Right lobe of liver (tissue), 6 donors: ENCODE measurements around the gene PITPNC1. TPM values are rescaled to one million over a fixed set of nuclear protein-coding genes. Genes with fewer than 3 reads are reported as not detected.
"Not testable (repeated sequence)": the region's sequence is repeated elsewhere in the genome, so short reads cannot be mapped to it uniquely, and the experiment has no call there.

Source experiments
- ATAC-seq, 4 donors: fragments of 200-7000 bp; cut with Tn5 transposase; one replicate each; pipeline ENCODE4 v1.9.1; 2020; ENCODE audit warnings: mild to moderate bottlenecking in 4 of 4, moderate library complexity in 4 of 4
- DNase-seq, 3 donors: peaks; one replicate each; pipeline ENCODE4 v3.0.0-alpha.2; 2020
- H3K27ac ChIP-seq, 3 donors: fragments of 200-600 bp; one replicate each; pipeline ENCODE4 v1.8.0; 2022
- H3K27me3 ChIP-seq, 2 donors: fragments of 200-600 bp; one replicate each; pipeline ENCODE4 v1.8.0; 2022
- H3K36me3 ChIP-seq, 4 donors: fragments of 200-600 bp; sonication (generic) in 1 of 4; one replicate each; pipeline versions ENCODE4 v1.5.1 to v1.8.0; 2017 to 2022; ENCODE audit warnings: control low read depth in 1 of 4
- H3K4me1 ChIP-seq, 4 donors: fragments of 200-600 bp; sonication (generic) in 1 of 4; one replicate each; pipeline versions ENCODE4 v1.5.1 to v1.8.0; 2017 to 2022; ENCODE audit warnings: control low read depth in 1 of 4
- H3K4me3 ChIP-seq, 3 donors: fragments of 200-600 bp; one replicate each; pipeline ENCODE4 v1.8.0; 2022
- H3K9me3 ChIP-seq, 4 donors: fragments of 200-600 bp; sonication (generic) in 1 of 4; one replicate each; pipeline versions ENCODE4 v1.5.1 to v1.8.0; 2017 to 2022; ENCODE audit warnings: control low read depth in 1 of 4
- POLR2A ChIP-seq: fragments of 450-650 bp; IDR thresholded peaks from one replicate; pipeline ENCODE4 v1.6.1; 2017; ENCODE audit warnings: antibody characterized with exemption, mild to moderate bottlenecking
- WGBS: methylation state at CpG from one replicate; pipeline ENCODE4 v1.1.6; 2018; ENCODE audit warnings: low coverage, low lambda C conversion rate; ENCODE audit not compliant: insufficient coverage; ENCODE audit errors: missing lambda C conversion rate; 5-methylcytosine and 5-hydroxymethylcytosine counted together
- intact Hi-C, 2 donors: fragments of 100-400 bp; cut with DNase I; formaldehyde crosslinking; loops; one replicate each; pipeline versions ENCODE4 v1.11.2 to v1.14.1; 2022
- total RNA-seq, 6 experiments: library from RNA; depleted of rRNA in 2 of 6; stranded (reverse); fragments of >200 nt in 2 of 6; fragmentation: NEBNext Ultra II Directional in 3 of 6; extraction: Animal tissue kit (Norgen Biotek cat#: 25700) in 3 of 6; gene quantifications; one replicate each; pipeline versions ENCODE4 v1.1.0 to v1.2.4, GENCODE V29; 2016 to 2023
- TF ChIP-seq, protein P1 (sequence below), 4 donors: fragments of 200-600 bp in 3 of 4; fragments of 450-650 bp in 1 of 4; IDR thresholded peaks; one replicate each; pipeline versions ENCODE4 v1.5.1 to v1.8.0; 2016 to 2022; ENCODE audit warnings: antibody characterized with exemption in 4 of 4, mild to moderate bottlenecking in 2 of 4
- donor health status: DM: no; HTN: yes; CAD: no.
- donor health status: DM: no; HTN: no; CAD: no.
- donor health status: DM: no; HTN: no; CAD: no.
- donor health status: DM: no; HTN: yes; CAD: no.
- donor health status: DM: no; HTN: yes; CAD: no.

Gene PITPNC1
- total RNA-seq, 6 experiments from 2014 or later = 4.7 to 13.0 (median 7.4) TPM

DNA sequence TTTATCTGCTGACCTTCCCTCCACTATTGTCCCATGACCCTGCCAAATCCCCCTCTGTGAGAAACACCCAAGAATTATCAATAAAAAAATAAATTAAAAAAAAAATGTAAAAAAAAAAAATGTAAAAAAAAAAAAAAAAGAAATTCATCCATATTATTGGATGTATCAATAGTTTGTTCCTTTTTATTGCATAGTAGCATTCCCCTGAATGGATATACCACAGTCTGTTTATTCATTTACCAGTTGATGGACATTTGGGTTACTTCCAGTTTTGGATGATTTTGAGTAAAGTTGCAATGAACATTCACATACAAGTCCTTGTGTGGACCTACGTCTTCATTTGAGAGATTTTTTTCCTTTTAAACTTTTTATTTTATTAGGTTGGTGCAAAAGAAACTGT is 94.0 kb downstream of the PITPNC1 start:
- Histone ChIP-seq H3K27ac (no peak overlapping the region), H3K27me3 (no peaks in the 10 kb centered on the region), H3K4me3 (no peak overlapping the region), H3K4me1 (no peaks in the 10 kb centered on the region), H3K9me3 (no peaks in the 10 kb centered on the region), H3K36me3 (no peaks in the 10 kb centered on the region)
- no peak for ATAC-seq
- WGBS = 100% methylated on average over 1 of the region's 1 CpG
- TF ChIP-seq, protein P1, sequence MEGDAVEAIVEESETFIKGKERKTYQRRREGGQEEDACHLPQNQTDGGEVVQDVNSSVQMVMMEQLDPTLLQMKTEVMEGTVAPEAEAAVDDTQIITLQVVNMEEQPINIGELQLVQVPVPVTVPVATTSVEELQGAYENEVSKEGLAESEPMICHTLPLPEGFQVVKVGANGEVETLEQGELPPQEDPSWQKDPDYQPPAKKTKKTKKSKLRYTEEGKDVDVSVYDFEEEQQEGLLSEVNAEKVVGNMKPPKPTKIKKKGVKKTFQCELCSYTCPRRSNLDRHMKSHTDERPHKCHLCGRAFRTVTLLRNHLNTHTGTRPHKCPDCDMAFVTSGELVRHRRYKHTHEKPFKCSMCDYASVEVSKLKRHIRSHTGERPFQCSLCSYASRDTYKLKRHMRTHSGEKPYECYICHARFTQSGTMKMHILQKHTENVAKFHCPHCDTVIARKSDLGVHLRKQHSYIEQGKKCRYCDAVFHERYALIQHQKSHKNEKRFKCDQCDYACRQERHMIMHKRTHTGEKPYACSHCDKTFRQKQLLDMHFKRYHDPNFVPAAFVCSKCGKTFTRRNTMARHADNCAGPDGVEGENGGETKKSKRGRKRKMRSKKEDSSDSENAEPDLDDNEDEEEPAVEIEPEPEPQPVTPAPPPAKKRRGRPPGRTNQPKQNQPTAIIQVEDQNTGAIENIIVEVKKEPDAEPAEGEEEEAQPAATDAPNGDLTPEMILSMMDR (IDR thresholded peaks at IDR 0.05) = no peak
- TF ChIP-seq POLR2A = no peak
- DNase-seq = no peak
- intact Hi-C loops = loop anchor here in 1 of 2 donors (5.0 kb wide), 1 partner anchor 94 kb away; the partner anchor contains the start of gene PITPNC1

DNA sequence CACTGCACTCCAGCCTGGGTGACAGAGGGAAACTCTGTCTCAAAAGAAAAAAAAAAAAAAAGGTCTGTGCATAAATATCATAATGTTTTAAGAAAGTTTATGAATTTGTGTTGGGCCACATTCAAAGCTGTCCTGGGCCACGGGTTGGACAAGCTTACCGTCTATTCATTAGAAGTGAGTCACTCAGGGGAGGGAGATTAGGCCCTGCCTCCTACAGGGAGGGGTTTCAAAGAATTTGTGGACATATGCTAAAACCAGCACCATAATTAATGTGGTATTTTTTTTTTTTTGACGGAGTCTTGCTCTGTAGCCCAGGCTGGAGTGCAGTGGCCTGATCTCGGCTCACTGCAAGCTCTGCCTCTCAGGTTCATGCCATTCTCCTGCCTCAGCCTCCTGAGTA is 95.5 kb downstream of the PITPNC1 start:
- intact Hi-C loops = loop anchor here in 1 of 2 donors (5.0 kb wide), 1 partner anchor 95 kb away; the partner anchor contains the start of gene PITPNC1
- not testable (repeated sequence) for ATAC-seq
- WGBS = 73% methylated on average over 2 of the region's 4 CpGs

DNA sequence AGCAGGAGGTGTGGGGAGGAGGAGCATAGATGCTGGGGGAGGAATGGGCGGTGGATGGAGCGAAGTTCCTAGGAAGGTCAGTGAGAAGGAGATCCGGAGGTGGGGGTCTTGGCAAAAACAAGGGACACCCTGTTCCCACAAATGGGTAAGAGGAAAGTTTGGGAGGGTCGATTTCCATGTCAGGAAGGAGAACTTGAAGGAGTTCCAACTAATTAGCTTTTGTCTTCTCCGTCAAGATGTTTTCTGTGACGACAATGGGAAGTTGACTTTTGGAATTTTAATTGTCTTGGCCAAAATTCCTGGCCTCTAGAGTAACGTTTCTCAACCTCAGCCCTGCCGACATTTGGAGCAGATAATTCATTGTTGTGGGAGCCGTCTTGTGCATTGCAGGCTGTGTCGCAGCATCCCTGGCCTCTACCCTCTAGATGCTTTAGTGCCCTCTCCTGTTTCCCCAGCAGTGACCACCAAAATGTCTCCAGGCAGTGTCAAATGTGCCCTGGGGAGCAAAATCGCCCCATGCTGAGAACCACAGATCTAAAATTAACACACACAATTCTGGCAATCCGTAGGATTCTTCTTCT is 97.1 kb downstream of the PITPNC1 start:
- intact Hi-C loops = loop anchor here in 1 of 2 donors (5.0 kb wide), 1 partner anchor 97 kb away; the partner anchor contains the start of gene PITPNC1
- TF ChIP-seq, protein P1 (IDR thresholded peaks at IDR 0.05) = no peak
- no peak for TF ChIP-seq POLR2A
- DNase-seq = no peak
- H3K27me3 ChIP-seq = no peaks in the 10 kb centered on the region
- no peaks in the 10 kb centered on the region for H3K36me3 ChIP-seq
- ATAC-seq = peak in 3 of 4 donors; percentile 20 to 48 (median 26)
- H3K27ac ChIP-seq = no peak overlapping the region
- H3K9me3 ChIP-seq = no peaks in the 10 kb centered on the region
- H3K4me1 ChIP-seq = no peaks in the 10 kb centered on the region
- no peak overlapping the region for H3K4me3 ChIP-seq
- WGBS = 44% methylated on average over 11 of the region's 12 CpGs

More for the DNA sequence above, 95.5 kb downstream of the PITPNC1 start:
- H3K9me3 ChIP-seq, H3K36me3 ChIP-seq, H3K4me3 ChIP-seq, DNase-seq, H3K27ac ChIP-seq, H3K27me3 ChIP-seq, H3K4me1 ChIP-seq: not testable (repeated sequence)

DNA sequence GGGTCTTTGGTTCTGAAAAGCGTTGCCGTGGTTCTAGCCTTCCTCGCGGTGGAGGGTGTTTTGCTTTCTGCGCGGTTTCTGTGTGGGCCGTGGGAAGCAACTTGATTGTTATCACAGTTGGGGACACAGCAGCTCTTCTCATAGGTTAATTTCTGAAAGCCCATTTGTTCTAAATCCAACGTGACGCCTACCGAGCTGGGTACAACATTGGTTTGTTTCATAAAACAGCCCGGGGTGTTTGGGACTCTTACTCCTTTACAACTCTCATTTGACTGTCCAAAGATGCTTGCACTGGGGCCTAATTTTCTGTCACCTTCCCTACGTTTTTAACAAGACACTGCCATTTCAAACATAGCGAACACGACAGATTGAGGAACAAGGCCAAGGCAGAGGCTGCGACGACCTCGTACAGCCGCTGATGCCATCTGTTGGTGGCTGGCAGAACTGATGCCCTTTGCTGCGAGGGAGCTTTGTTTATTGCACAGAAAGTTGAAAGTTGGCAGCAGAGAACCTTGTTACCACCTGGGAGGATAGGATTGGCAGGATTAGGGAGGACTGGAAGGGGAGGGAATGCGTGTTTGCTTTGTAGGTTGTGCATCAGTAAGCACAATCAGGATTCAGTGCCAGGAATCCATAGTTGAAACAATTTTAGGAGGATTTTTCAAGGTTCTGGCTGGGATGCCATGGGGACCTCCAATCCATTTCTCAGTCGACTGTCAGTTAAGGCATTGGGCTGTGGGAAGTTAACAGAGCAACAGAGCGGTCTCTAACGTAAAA is 98.3 kb downstream of the PITPNC1 start:
- Histone ChIP-seq H3K4me1 (no peaks in the 10 kb centered on the region), H3K9me3 (no peaks in the 10 kb centered on the region), H3K27me3 (no peaks in the 10 kb centered on the region), H3K27ac (no peak overlapping the region), H3K36me3 (no peaks in the 10 kb centered on the region), H3K4me3 (no peak overlapping the region)
- WGBS = 33% methylated on average over 18 of the region's 23 CpGs
- intact Hi-C loops = loop anchor here in 1 of 2 donors (5.0 kb wide), 1 partner anchor 98 kb away; the partner anchor contains the start of gene PITPNC1
- DNase-seq (peak; percentile 76 to 85 (median 83)), ATAC-seq (peak; percentile 95 to 99 (median 97))
- TF ChIP-seq, protein P1 (IDR thresholded peaks at IDR 0.05) = peak; percentile 89 to 97 (median 92)
- TF ChIP-seq POLR2A = no peak
